Mesendoderm (in vitro differentiated cells): ENCODE data around the gene CFAP20.
"Not testable (repeated sequence)": the region's sequence is repeated elsewhere in the genome, so short reads cannot be mapped to it uniquely, and the experiment has no call there.

ENCODE experiments used
- DNase-seq: peaks from one replicate; pipeline ENCODE4 v3.0.0; 2013
- H2AK5ac ChIP-seq: 2 replicates; pipeline ENCODE4 v1.6.1; 2013; ENCODE audit warnings: low read length, inconsistent platforms
- H2BK120ac ChIP-seq: 2 replicates; pipeline ENCODE4 v1.6.1; 2013; ENCODE audit warnings: low read depth, mild to moderate bottlenecking, low read length, moderate library complexity, mixed read lengths
- H2BK15ac ChIP-seq: replicated peaks from 2 replicates; pipeline ENCODE4 v1.6.1; 2013; ENCODE audit warnings: low read depth, mild to moderate bottlenecking, moderate library complexity
- H2BK5ac ChIP-seq: 2 replicates; pipeline ENCODE4 v1.6.1; 2013; ENCODE audit warnings: low read length, inconsistent platforms
- H3K18ac ChIP-seq: 2 replicates; pipeline ENCODE4 v1.6.1; 2013; ENCODE audit warnings: mild to moderate bottlenecking, low read length, mixed read lengths
- H3K23ac ChIP-seq: one replicate; pipeline ENCODE4 v1.6.1; 2013; ENCODE audit warnings: low read length
- H3K27ac ChIP-seq: 2 replicates; pipeline ENCODE4 v1.5.1; 2013; ENCODE audit warnings: low read depth, mild to moderate bottlenecking, inconsistent platforms, low read length, moderate library complexity
- H3K27me3 ChIP-seq: 2 replicates; pipeline ENCODE4 v1.6.1; 2013; ENCODE audit warnings: low read length, control low read depth, mild to moderate bottlenecking, inconsistent platforms; ENCODE audit not compliant: insufficient read depth, poor library complexity
- H3K36me3 ChIP-seq: 2 replicates; pipeline ENCODE4 v1.6.1; 2013; ENCODE audit warnings: low read length, inconsistent platforms; ENCODE audit not compliant: control insufficient read depth, insufficient read depth
- H3K4ac ChIP-seq: one replicate; pipeline ENCODE4 v1.6.1; 2013; ENCODE audit warnings: low read depth, mild to moderate bottlenecking, low read length, moderate library complexity
- H3K4me1 ChIP-seq: 2 replicates; pipeline ENCODE4 v1.6.1; 2013; ENCODE audit warnings: low read depth, low read length, inconsistent platforms; ENCODE audit not compliant: control insufficient read depth
- H3K4me2 ChIP-seq: 2 replicates; pipeline ENCODE4 v1.6.1; 2013; ENCODE audit warnings: low read length
- H3K4me3 ChIP-seq: 2 replicates; pipeline ENCODE4 v1.5.1; 2013; ENCODE audit warnings: mild to moderate bottlenecking, low read length
- H3K56ac ChIP-seq: one replicate; pipeline ENCODE4 v1.6.1; 2013; ENCODE audit warnings: low read length
- H3K79me1 ChIP-seq: 2 replicates; pipeline ENCODE4 v1.6.1; 2013; ENCODE audit warnings: low read length, inconsistent platforms
- H3K79me2 ChIP-seq: 2 replicates; pipeline ENCODE4 v1.6.1; 2013; ENCODE audit warnings: mild to moderate bottlenecking, low read length; ENCODE audit not compliant: control insufficient read depth, insufficient read depth
- H3K9ac ChIP-seq: 2 replicates; pipeline ENCODE4 v1.6.1; 2013; ENCODE audit warnings: low read length, inconsistent platforms
- H4K5ac ChIP-seq: one replicate; pipeline ENCODE4 v1.6.1; 2013; ENCODE audit warnings: low read length
- H4K8ac ChIP-seq: one replicate; pipeline ENCODE4 v1.6.1; 2013; ENCODE audit warnings: low read depth, mild to moderate bottlenecking, control low read depth, low read length, moderate library complexity
- WGBS: extraction: QIAGEN DNeasy Blood & Tissue Kit; methylation state at CpG from one replicate; pipeline ENCODE4 v1.1.7; 2013; ENCODE audit warnings: low lambda C conversion rate, missing lambda C conversion rate; ENCODE audit not compliant: insufficient coverage; ENCODE audit errors: extremely low coverage; 5-methylcytosine and 5-hydroxymethylcytosine counted together

The CFAP20 gene

DNA sequence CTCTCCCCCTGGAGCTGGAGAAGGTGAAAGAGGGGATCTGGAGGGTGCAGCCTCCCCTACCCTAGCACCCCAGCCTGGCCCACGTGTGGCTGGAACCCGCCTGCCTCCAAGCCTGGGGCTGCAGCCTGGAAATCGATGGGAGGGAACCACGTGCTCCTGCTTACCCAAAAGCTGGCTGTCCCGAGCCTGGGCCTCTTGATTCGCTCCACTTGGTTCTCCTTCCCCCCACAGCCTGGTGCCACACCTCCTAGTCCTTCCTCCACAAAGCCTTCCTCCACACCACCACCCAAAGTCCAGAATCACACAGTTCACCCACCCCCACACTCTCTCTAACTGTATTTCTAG, 29.3 kb downstream of the CFAP20 start:
- no peaks in the 10 kb centered on the region for H3K27me3 ChIP-seq
- H4K5ac ChIP-seq: no peak overlapping the region
- no peak overlapping the region for H3K56ac ChIP-seq
- H3K79me1 ChIP-seq: no peaks in the 10 kb centered on the region
- no peaks in the 10 kb centered on the region for H3K4me1 ChIP-seq
- no peak overlapping the region for H2AK5ac ChIP-seq
- H3K4me3 ChIP-seq: no peak overlapping the region
- no peak overlapping the region for H2BK5ac ChIP-seq
- H4K8ac ChIP-seq: no peak overlapping the region
- H3K27ac ChIP-seq: no peak overlapping the region
- WGBS: no CpG with 5 or more reads among the region's 6 CpGs
- DNase-seq: no peak
- H3K4me2 ChIP-seq: no peak overlapping the region
- no peak overlapping the region for H2BK15ac ChIP-seq
- no peak overlapping the region for H2BK120ac ChIP-seq
- H3K18ac ChIP-seq: no peak overlapping the region
- no peaks in the 10 kb centered on the region for H3K36me3 ChIP-seq
- H3K4ac ChIP-seq: no peak overlapping the region
- no peak overlapping the region for H3K23ac ChIP-seq
- no peaks in the 10 kb centered on the region for H3K79me2 ChIP-seq
- no peak overlapping the region for H3K9ac ChIP-seq

DNA sequence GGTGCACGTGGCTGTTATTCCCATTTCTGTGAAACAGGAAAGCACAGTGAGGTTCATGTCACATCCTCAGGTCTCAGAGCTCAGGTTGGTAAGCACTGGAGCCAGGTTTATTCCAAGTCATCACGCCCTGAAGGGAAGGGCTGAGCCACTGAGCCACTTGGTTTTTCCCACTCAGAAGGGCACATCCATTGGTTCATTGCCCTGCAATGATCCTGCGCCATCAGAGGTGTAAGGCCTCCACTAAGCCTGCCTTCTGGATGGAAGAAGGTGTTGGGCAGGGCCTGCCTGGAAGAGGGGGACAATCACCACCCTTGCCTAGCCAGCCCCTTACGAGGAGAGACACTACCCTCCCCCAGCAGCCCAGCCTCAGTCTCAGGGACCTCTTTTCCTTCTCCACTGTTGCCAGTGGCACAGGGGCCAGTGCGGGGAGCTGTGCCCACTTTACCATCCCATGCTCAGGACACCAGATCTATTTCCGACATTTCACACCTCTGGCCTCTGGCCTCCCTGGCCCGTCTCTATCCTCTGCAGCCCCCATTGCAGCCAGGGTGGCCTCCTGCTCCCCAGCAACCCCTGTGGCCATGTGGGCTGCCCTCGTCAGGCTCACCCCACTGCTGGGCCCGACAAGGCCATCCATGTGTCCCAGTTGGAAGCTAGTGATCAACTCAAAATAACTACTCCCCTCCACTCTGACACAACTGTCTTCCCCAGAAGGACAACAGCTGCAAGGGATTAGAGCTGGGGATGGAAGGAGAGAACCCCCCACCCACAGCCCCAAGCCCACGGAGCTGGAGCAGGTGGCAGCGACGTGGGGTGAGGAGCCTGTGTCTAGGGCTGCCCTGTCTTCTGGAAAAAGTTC, 29.9 kb downstream of the CFAP20 start:
- DNase-seq: no peak
- Histone ChIP-seq H3K56ac (no peak overlapping the region), H2BK15ac (no peak overlapping the region), H4K5ac (no peak overlapping the region), H3K23ac (no peak overlapping the region), H3K27ac (no peak overlapping the region), H3K4me3 (no peak overlapping the region), H4K8ac (no peak overlapping the region), H3K79me1 (no peaks in the 10 kb centered on the region), H2BK120ac (no peak overlapping the region), H3K4me2 (no peak overlapping the region), H3K4ac (no peak overlapping the region), H3K4me1 (no peaks in the 10 kb centered on the region), H2AK5ac (no peak overlapping the region), H3K18ac (no peak overlapping the region), H3K79me2 (no peaks in the 10 kb centered on the region), H2BK5ac (no peak overlapping the region), H3K9ac (no peak overlapping the region), H3K36me3 (no peaks in the 10 kb centered on the region), H3K27me3 (no peaks in the 10 kb centered on the region)
- no CpG with 5 or more reads among the region's 12 CpGs for WGBS

DNA sequence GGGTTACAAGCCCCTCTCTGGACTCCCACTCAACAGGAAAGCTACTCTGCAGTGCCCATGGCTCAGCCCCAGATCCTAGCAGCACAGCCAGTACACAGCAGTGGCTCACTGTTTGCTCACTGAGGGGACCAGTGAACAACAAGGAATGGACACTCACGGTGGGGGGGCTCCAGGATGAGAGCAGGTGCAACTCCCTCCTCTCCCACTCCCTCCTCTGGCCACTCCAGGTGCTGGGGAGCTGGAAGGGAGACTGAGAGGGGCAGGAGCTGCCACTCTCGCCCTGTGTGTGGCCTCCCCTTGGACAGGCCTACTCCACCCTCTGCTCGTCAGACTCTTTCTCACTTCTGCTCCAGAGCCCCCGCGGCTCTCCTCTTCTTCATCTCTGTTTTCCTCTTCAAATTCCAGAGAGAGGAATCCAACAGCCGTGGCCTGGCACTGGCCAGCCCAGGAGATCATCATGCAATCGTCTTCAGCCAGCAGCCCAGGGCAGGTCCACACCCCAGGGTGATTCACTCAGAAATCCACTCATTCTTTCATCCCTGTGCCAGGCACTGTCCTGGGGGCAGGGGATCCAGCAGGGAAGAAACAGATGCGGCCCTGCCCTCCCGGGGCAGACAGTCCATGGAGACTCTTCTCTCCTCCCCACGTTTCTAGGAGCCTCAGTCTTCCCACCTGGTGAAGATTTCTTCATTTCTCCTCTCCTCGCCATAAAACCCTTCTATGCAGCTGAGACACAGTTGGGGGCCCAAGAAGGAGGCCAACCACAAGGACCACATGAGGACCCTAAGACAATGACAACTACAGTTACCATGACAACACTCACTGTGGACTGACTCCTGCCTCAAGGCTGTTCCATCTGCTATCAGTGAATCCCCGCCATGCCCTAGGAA, 30.7 kb downstream of the CFAP20 start:
- Histone ChIP-seq H2BK15ac (no peak overlapping the region), H2BK5ac (no peak overlapping the region)

DNA sequence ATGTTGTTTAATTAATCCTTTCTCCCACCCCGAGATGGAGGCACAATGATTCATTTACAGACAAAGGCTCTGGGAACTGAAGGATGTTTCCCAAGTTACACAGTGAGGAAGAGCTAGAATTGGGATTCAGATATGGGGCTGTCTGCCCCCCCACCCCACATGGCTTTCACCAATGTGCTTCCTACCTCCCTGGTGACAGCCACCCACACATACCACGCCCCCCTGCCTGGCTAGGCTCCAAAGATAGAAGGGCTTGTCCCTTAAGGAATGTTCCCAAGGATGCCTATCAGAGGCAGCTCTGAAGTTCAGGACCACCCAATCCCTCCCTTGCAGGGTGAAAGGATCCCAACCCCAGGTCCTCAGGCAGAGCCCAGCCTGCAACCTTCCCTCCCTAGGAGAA, 32.9 kb downstream of the CFAP20 start:
- Histone ChIP-seq H2BK15ac (no peak overlapping the region), H2AK5ac (no peak overlapping the region), H4K8ac (no peak overlapping the region), H3K4me1 (no peaks in the 10 kb centered on the region), H3K56ac (no peak overlapping the region), H3K18ac (no peak overlapping the region), H4K5ac (no peak overlapping the region), H3K27me3 (no peaks in the 10 kb centered on the region), H3K36me3 (no peaks in the 10 kb centered on the region), H3K79me2 (no peaks in the 10 kb centered on the region), H3K4me3 (no peak overlapping the region), H3K4ac (no peak overlapping the region), H3K79me1 (no peaks in the 10 kb centered on the region), H3K27ac (no peak overlapping the region), H2BK120ac (no peak overlapping the region), H3K23ac (no peak overlapping the region), H3K9ac (no peak overlapping the region), H2BK5ac (no peak overlapping the region), H3K4me2 (no peak overlapping the region)
- DNase-seq: no peak
- WGBS: no CpG with 5 or more reads among the region's 2 CpGs

More for the DNA sequence above, 30.7 kb downstream of the CFAP20 start:
- H3K23ac ChIP-seq: no peak overlapping the region
- H3K4ac ChIP-seq: no peak overlapping the region
- H3K4me2 ChIP-seq: no peak overlapping the region
- no peaks in the 10 kb centered on the region for H3K79me2 ChIP-seq
- no peak overlapping the region for H3K56ac ChIP-seq
- H3K36me3 ChIP-seq: no peaks in the 10 kb centered on the region
- H3K27me3 ChIP-seq: no peaks in the 10 kb centered on the region
- H2BK120ac ChIP-seq: no peak overlapping the region
- no CpG with 5 or more reads among the region's 12 CpGs for WGBS
- no peak overlapping the region for H3K18ac ChIP-seq
- H4K5ac ChIP-seq: no peak overlapping the region
- DNase-seq: peak; percentile 51
- no peak overlapping the region for H4K8ac ChIP-seq
- no peak overlapping the region for H3K9ac ChIP-seq
- H3K4me3 ChIP-seq: no peak overlapping the region
- no peaks in the 10 kb centered on the region for H3K79me1 ChIP-seq
- no peaks in the 10 kb centered on the region for H3K4me1 ChIP-seq
- H2AK5ac ChIP-seq: no peak overlapping the region
- no peak overlapping the region for H3K27ac ChIP-seq

DNA sequence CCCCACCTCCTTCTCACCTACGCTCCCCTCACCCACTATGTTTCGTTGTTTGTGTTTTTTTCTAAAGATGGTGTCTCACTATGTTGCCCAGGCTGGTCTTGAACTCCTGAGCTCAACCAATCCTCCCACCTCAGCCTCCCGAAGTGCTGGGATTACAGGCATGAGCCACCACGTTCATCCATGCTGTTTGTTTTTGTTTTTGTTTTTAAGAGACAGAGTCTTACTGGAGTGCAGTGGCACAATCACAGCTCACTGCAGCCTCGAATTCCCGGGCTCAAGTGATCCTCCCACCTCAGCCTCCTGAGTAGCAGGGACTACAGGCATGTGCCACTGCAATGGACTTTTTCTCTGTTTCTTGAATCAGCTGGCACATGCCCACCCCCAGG, 33.6 kb downstream of the CFAP20 start:
- no CpG with 5 or more reads among the region's 6 CpGs for WGBS
- not testable (repeated sequence) for DNase-seq, H3K79me1 ChIP-seq, H3K27ac ChIP-seq, H3K9ac ChIP-seq, H2BK5ac ChIP-seq, H3K56ac ChIP-seq, H3K4ac ChIP-seq, H3K23ac ChIP-seq, H3K27me3 ChIP-seq, H2BK120ac ChIP-seq, H4K5ac ChIP-seq, H3K18ac ChIP-seq, H3K4me2 ChIP-seq, H4K8ac ChIP-seq, H2AK5ac ChIP-seq, H3K36me3 ChIP-seq, H3K4me3 ChIP-seq, H3K4me1 ChIP-seq, H3K79me2 ChIP-seq, H2BK15ac ChIP-seq
